ENCODE measurements around the gene CXXC1. TPM values are rescaled to one million over a fixed set of nuclear protein-coding genes. Genes with fewer than 3 reads are reported as not detected.
"Not testable (repeated sequence)": the region's sequence is repeated elsewhere in the genome, so short reads cannot be mapped to it uniquely, and the experiment has no call there.

Gene CXXC1
- total RNA-seq, 1 experiment from 2014 or later, result 33.9 TPM

- in situ Hi-C loops (cut with HindIII; ENCODE audit: low pct_unique_long_range_greater_than_20kb, low sequenced_read_pairs), result no loop called here
- DNase-seq (ENCODE audit: low read depth), result no peak
Measured at GRCh38 chr18:50299626-50300388, 12.3 kb upstream of the CXXC1 start.

- no peak for DNase-seq (ENCODE audit: low read depth)
- in situ Hi-C loops (cut with HindIII; ENCODE audit: low pct_unique_long_range_greater_than_20kb, low sequenced_read_pairs), result no loop called here
Measured at GRCh38 chr18:50298443-50299284, 11.2 kb upstream of the CXXC1 start.

DNA sequence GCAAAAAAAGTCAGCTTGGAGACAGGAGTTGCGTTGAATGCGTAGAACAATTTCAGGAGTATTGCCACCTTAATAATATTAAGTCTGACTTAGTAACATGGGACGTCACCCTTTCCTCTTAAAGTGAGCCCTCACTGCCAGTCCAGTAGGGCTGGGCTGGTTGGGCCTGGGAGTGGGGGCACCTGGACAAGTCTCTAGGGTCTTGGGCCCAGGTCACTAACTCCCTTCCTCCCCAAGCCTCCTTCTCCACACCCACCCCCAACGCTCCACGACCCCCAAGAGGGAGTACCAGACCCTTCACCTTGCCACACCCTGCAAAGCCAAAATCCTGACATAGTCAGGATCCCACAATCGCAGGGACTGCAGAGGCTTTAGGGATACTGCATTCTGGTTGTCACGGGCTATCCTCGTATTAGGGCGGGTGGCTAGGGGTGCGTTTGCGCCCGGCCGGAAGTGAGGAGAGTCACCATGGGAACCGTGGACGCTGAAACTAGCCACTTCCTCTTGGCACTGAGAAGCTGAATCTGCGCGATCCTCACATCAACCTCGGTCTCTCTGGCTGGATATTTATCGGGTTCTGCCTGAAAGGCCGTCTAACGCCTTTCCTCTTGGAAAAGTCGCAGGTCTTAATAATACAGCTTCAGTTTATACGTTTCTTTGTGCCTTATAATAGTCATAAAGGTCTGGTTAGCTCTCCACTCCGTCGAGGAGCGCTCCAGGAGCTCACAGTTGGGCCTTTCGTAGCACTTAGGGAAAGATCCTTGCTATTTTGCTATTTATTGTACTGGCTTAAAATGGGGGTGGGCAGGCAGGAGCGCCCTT, 10.3 kb upstream of the CXXC1 start:
- in situ Hi-C loops (cut with HindIII; ENCODE audit: low pct_unique_long_range_greater_than_20kb, low sequenced_read_pairs), result no loop called here
- DNase-seq (ENCODE audit: low read depth), result no peak

- in situ Hi-C loops (cut with HindIII; ENCODE audit: low pct_unique_long_range_greater_than_20kb, low sequenced_read_pairs), result no loop called here
- DNase-seq (ENCODE audit: low read depth), result no peak
Measured at GRCh38 chr18:50293039-50293438, 5.5 kb upstream of the CXXC1 start.

DNA sequence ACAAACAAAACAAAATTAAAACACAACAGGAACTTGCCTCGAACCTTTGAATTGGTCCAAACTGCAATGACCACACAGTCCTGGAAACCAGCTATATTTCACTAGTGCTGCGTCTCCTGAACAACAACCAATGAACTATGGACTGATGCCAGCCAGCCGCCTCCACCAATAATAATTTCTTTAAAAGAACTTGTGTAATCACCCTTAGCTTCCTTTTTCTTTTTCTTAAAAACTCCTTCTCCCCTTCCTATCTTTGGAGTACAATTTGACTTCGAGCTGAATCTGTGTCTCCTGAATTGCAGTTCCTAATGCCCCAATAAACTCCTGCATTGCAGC, 1.6 kb upstream of the CXXC1 start:
- in situ Hi-C loops (cut with HindIII; ENCODE audit: low pct_unique_long_range_greater_than_20kb, low sequenced_read_pairs), result no loop called here
- no peak for DNase-seq (ENCODE audit: low read depth)

GRCh38 chr18:50288348-50289107, 1.0 kb upstream of the CXXC1 start:
- DNase-seq (ENCODE audit: low read depth); in situ Hi-C loops (cut with HindIII; ENCODE audit: low pct_unique_long_range_greater_than_20kb, low sequenced_read_pairs): not testable (repeated sequence)

- in situ Hi-C loops (cut with HindIII; ENCODE audit: low pct_unique_long_range_greater_than_20kb, low sequenced_read_pairs), result no loop called here
- no peak for DNase-seq (ENCODE audit: low read depth)
Measured at GRCh38 chr18:50287028-50287440, 458 bp downstream of the CXXC1 start.

DNA sequence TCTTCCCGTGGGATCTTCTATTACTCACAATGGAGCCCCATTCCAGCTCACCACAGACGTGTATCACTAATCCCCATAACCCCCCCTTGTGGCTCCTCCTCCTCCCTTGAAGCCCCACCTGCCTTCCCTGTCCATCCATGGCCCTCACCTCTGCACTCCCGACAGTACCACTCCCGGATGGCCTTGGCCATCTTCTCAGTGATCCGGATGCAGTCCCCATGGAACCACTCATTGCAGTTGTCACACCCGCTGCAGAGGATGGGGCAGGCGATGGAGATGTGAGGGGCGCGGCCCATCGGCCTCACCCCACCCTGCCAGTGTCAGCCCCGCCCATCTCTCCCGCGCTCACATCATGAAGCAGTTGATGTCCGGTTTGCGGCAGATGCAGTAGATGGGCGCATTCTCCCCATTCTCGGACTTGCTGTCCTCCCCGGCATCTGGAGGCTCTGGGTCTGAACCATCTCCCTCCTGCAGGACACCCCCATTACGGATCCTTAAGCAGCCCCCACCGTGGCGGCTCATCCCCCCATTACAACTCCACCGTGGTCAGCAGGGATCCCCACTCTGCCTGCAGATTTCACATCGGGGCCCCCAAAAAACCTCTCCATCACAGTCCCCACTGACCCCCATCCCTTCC, 983 bp downstream of the CXXC1 start:
- in situ Hi-C loops (cut with HindIII; ENCODE audit: low pct_unique_long_range_greater_than_20kb, low sequenced_read_pairs), result no loop called here

DNA sequence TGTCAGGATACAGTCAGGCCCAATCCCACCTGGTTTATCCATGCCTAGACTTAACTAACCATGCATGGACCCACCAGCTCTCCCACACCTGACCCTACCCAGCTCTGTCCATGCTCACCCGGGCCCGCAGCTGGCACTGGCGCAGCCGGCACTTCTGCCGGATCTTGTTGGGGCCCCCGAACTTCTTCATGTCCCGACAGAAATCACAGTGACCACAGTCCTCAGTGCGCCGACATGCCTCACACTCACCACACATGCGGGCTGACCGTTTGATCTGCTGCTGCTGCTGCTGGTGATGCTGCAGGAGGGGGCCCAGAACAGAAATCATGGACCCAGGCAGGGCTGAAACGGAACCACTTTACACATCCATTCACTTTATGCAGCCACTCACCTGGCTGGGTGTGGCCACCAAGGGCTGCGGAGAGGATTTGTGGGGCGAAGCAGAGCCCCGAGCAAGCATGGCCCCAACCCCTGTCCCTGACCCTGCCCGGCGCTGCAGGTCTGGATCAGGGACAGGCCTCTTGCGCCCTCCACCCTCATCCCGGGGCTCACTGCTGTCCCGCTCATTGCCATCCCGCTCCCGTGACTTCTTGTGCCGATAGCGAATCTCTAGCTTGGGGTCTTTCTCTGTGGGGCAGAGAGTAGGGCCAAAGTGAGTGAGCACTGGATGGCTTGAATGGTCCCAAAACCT, 1.7 kb downstream of the CXXC1 start:
- in situ Hi-C loops (cut with HindIII; ENCODE audit: low pct_unique_long_range_greater_than_20kb, low sequenced_read_pairs), result no loop called here

More for the DNA sequence above, 983 bp downstream of the CXXC1 start:
- DNase-seq (ENCODE audit: low read depth), result peak; percentile 54

GRCh38 chr18:50285071-50285470, 2.4 kb downstream of the CXXC1 start:
- in situ Hi-C loops (cut with HindIII; ENCODE audit: low pct_unique_long_range_greater_than_20kb, low sequenced_read_pairs), result no loop called here
- no peak for DNase-seq (ENCODE audit: low read depth)

More for the DNA sequence above, 1.7 kb downstream of the CXXC1 start:
- no peak for DNase-seq (ENCODE audit: low read depth)

- no peak for DNase-seq (ENCODE audit: low read depth)
Measured at GRCh38 chr18:50284255-50284885, 3.1 kb downstream of the CXXC1 start.

DNA sequence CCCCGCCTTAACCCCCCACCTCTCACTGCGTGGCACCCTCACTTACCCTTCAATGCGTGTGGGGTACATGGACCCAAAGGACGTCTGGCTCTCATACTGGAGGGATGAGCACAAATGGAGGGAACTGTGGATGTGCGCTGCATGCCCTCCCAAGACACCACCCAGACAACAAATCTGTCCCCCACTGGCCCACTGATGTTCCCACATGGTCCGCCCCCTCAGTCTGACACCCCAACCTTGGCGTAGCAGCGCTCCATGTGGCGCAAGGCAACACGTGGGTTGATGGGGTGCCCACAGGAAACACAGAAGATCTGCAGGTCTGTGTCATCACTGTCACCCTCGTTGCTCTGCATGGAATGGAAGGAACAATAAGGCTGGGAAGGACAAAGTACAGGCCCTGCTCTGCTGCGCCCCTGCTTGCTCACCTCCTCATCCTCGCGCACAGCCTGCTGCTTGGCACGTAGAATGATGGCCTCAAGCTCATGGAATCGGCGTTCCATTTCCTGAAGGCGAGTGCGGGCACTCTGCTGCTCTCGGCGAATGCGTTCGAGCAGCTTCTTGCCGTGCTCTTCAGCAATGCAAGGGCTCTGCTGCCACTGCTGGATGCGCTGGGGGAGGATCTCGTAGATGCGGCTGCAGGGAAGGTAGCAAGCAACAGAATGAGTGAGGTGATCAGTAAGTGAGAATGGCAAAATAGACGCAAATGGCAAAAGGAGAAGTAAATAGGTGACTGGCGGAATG, 3.9 kb downstream of the CXXC1 start:
- in situ Hi-C loops (cut with HindIII; ENCODE audit: low pct_unique_long_range_greater_than_20kb, low sequenced_read_pairs), result no loop called here
- DNase-seq (ENCODE audit: low read depth), result no peak

More at GRCh38 chr18:50284255-50284885, 3.1 kb downstream of the CXXC1 start:
- in situ Hi-C loops (cut with HindIII; ENCODE audit: low pct_unique_long_range_greater_than_20kb, low sequenced_read_pairs), result no loop called here

DNA sequence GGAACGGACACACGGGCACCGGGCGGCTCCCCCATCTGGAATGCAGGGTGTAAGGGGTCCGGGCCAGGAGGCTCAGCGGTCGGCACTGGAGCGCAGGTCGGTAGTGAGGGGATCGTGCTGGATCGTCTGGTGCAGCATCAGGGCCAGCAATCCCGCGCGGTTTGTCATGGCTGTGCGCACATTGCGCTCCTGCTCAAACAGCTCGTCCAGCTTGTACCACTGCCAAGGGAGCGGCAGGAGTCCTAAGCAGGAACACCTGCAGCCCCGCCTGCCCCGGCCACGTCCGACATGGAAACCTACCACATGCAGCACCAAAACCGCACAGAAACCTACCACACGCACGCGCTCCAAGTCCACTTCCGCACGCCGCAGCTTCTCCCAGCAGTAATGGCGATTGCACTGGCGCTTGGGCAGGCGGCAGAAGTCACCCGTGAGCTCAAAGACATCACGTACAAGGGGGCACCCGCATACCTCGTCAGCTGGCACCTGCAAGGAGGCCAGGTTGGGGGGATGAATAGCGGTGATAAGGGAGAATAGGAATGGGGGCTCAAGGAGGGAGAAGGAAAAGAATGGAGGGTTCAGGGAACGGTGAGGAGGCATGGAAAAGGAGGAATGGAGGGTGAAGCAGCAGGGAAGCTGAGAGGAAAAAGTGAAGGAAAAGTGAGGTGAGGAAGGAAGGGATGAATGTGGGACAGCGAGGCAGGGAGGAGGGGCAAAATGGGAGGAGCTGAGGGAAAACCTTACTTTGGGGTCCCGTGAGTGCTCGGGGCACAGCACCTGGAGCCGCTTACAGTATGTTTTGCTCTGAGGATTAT, 4.8 kb downstream of the CXXC1 start:
- DNase-seq (ENCODE audit: low read depth), result no peak
- in situ Hi-C loops (cut with HindIII; ENCODE audit: low pct_unique_long_range_greater_than_20kb, low sequenced_read_pairs), result no loop called here

- DNase-seq (ENCODE audit: low read depth), result no peak
Measured at GRCh38 chr18:50281972-50282520, 5.4 kb downstream of the CXXC1 start.

More at GRCh38 chr18:50281972-50282520, 5.4 kb downstream of the CXXC1 start:
- in situ Hi-C loops (cut with HindIII; ENCODE audit: low pct_unique_long_range_greater_than_20kb, low sequenced_read_pairs), result no loop called here
